GM12891 (cell line): Measurements from ENCODE around the gene TMPRSS13.

ENCODE experiments used
- POLR2A ChIP-seq: IDR thresholded peaks from 2 replicates; pipeline ENCODE4 v1.6.1; 2011; ENCODE audit warnings: low read depth, low read length, control low read depth
- POLR2AphosphoS5 ChIP-seq: IDR thresholded peaks from 2 replicates; pipeline ENCODE4 v1.6.1; 2011; ENCODE audit warnings: low read depth, low read length, control low read depth
- POU2F2 ChIP-seq: IDR thresholded peaks from 2 replicates; pipeline ENCODE4 v1.6.1; 2011; ENCODE audit warnings: low read depth, mild to moderate bottlenecking, control low read depth, low read length, moderate library complexity
- TAF1 ChIP-seq: IDR thresholded peaks from 2 replicates; pipeline ENCODE4 v1.6.1; 2011; ENCODE audit warnings: low read depth, low read length, control low read depth

- TF ChIP-seq POLR2AphosphoS5 = no peak
- TF ChIP-seq POLR2A = no peak
- no peak for TF ChIP-seq TAF1
- TF ChIP-seq POU2F2 = no peak
Measured at GRCh38 chr11:117918366-117919255, 10.6 kb downstream of the TMPRSS13 start.
